Activated naive CD8-positive, alpha-beta T cell treated with anti-CD3 and anti-CD28 coated beads, Interleukin-2, amount 50 U/mL, for 24 hours (primary cell): Measurements from ENCODE around the gene RASGRF2.

ENCODE experiments used
- ATAC-seq: fragments of 150-1000 bp; cut with Tn5 transposase; one replicate; pipeline ENCODE4 v1.10.0; 2021
- DNase-seq: peaks from one replicate; pipeline ENCODE4 v3.0.0; 2021
- H3K27ac Mint-ChIP-seq: one replicate; pipeline ENCODE4 v1.8.0; 2021; ENCODE audit warnings: mild to moderate bottlenecking, mixed read lengths
- H3K27me3 Mint-ChIP-seq: one replicate; pipeline ENCODE4 v1.8.0; 2021; ENCODE audit warnings: mixed read lengths
- H3K36me3 Mint-ChIP-seq: one replicate; pipeline ENCODE4 v1.8.0; 2021; ENCODE audit warnings: low read depth, mixed read lengths
- H3K4me1 Mint-ChIP-seq: one replicate; pipeline ENCODE4 v1.8.0; 2021; ENCODE audit warnings: mixed read lengths
- H3K4me3 Mint-ChIP-seq: one replicate; pipeline ENCODE4 v1.8.0; 2021; ENCODE audit warnings: mild to moderate bottlenecking, moderate library complexity, mixed read lengths
- H3K9me3 Mint-ChIP-seq: one replicate; pipeline ENCODE4 v1.8.0; 2021; ENCODE audit warnings: mixed read lengths

The RASGRF2 gene

DNA sequence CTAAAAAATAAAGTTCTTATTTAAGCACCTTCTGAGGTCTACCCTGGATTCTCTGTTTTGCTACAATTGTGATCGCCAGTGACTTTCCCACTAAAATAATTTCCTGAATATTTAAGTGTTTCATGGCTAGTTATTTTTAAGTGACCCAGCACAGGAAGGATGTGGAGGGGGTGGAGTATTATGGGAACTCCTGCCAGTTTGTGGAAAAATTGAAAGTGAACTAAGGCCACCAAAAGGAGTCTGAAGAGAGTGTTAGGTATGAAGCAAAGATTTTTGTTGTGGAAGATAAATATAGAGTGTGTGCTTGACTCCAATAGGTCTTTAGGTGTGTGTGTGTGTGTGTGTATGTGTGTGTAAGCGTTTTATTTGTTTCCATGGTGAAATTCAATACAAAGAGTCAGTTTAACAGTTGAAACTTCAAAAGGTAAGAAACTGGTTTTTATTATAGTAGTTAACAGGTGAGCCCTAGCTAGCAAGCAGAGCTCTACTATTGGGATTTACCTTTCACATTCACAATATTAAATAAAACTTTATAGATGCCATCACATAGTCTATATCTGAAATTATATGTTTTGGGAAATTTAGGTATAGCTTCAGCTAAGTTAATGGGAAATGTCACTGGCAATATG lies 25.6 kb downstream of the RASGRF2 start:
- no peaks in the 10 kb centered on the region for H3K9me3 Mint-ChIP-seq
- peak; percentile 17 for ATAC-seq
- no peaks in the 10 kb centered on the region for H3K27me3 Mint-ChIP-seq
- peak overlapping the region; percentile 52 for H3K27ac Mint-ChIP-seq
- H3K36me3 Mint-ChIP-seq: peaks cover 4% of the 10 kb centered on the region
- DNase-seq: no peak
- peaks cover 62% of the 10 kb centered on the region for H3K4me1 Mint-ChIP-seq
- peak overlapping the region; percentile 7 for H3K4me3 Mint-ChIP-seq

DNA sequence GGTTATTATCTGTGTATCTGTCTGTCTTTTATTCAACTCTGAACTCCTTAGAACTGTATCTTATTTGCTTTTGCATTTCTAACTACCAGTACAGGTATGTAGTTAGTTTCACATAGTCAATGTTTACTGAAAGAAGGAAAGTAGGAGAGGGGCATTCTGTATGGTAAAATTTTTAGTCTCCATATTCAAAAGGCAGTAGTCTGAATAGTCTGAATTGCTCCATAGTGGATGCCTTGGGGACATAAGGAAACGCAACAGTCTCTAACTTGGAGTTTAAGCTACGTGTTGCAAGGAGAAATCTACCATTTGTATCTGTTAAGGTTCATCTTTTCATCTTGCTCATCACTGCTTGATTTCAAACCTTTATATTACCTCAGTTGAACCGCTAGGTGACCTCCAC lies 26.2 kb downstream of the RASGRF2 start:
- Mint-ChIP-seq H3K36me3 (peaks cover 5% of the 10 kb centered on the region), H3K4me1 (peaks cover 61% of the 10 kb centered on the region), H3K27me3 (no peaks in the 10 kb centered on the region), H3K27ac (peak overlapping the region; percentile 6), H3K9me3 (no peaks in the 10 kb centered on the region), H3K4me3 (no peak overlapping the region)
- no peak for ATAC-seq
- DNase-seq: no peak

DNA sequence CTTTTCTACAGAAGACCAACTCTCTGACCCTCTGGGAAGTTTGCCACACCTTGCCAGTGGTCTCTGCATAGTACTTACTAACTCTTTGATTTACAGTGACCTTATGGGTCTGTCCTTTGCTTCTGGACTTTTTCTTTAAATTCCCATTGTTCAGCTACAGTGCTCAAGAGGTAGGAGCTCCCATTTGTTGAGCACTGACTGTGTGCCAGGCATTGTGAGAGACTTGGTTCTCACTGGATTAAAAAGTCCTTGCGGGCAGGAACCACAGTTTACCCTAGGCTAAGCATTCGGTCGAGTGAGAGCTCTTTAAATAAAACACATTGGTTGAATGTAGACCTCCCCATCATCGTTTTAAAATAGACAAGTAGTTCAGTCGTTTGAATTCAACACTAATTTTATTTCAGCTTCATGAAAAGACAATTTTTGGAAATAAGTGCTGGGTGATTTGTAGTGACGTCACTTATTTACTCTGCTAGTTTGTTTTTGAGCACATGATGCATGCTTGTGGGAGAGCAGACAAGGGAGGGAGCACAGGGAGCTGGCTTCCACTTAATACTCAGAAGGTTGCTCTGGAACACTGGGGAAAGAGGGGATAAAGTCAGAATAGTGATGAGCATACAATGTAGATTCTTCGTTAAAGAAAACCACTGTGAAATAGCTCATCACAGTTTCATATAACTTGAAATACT lies 27.1 kb downstream of the RASGRF2 start:
- H3K27ac Mint-ChIP-seq: no peak overlapping the region
- H3K4me1 Mint-ChIP-seq: peaks cover 58% of the 10 kb centered on the region
- peaks cover 5% of the 10 kb centered on the region for H3K36me3 Mint-ChIP-seq
- DNase-seq (no peak), ATAC-seq (no peak)
- H3K4me3 Mint-ChIP-seq: no peak overlapping the region
- H3K27me3 Mint-ChIP-seq: no peaks in the 10 kb centered on the region
- H3K9me3 Mint-ChIP-seq: no peaks in the 10 kb centered on the region

DNA sequence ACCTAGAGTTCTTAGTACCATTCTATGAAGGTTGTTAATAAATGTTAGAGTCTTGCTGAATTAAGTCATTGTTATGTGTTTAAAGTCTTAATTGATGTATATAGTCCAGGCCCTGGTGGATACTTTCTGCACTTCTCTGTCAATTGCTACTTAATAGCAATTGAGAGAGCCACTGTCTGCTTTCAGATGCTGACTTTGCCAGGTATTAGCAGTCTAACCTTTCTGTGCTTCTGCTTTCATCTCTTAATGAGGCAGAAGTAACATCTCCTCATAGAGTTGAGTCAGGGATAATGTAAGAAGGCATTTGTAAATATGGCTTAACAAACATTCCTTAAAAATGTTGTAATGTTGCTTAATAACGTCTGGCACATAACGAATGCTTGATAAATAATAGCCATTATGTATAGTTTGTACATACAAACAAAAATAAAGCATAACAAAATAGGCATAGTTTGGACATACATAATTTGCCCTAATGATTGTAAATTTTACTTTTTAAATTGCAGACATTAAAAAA lies 28.3 kb downstream of the RASGRF2 start:
- peaks cover 1% of the 10 kb centered on the region for H3K36me3 Mint-ChIP-seq
- peaks cover 59% of the 10 kb centered on the region for H3K4me1 Mint-ChIP-seq
- no peaks in the 10 kb centered on the region for H3K27me3 Mint-ChIP-seq
- H3K9me3 Mint-ChIP-seq: no peaks in the 10 kb centered on the region
- ATAC-seq (no peak), DNase-seq (no peak)
- H3K27ac Mint-ChIP-seq: no peak overlapping the region
- H3K4me3 Mint-ChIP-seq: no peak overlapping the region

DNA sequence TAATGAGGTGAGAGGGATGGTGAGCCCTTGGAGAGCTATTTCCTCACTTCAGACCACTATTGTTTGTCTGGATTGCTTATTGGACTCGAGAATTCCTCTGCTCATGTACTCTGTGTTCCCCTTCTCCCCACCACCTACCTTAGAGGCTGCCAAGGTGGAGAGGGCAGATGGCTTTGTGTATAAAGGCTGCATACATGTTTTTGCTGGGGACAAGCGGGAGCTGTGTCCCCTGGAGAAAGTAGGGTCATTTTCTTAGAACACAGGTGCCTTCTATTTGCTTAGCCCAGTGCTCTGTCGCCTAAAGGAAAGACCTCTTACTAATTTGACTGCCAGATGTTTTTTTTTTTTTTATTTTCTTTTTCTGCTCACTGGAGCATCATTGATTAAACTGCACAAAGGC lies 29.7 kb downstream of the RASGRF2 start:
- no peaks in the 10 kb centered on the region for H3K9me3 Mint-ChIP-seq
- DNase-seq: no peak
- ATAC-seq: no peak
- H3K27ac Mint-ChIP-seq: no peak overlapping the region
- peaks cover 1% of the 10 kb centered on the region for H3K36me3 Mint-ChIP-seq
- H3K27me3 Mint-ChIP-seq: no peaks in the 10 kb centered on the region
- no peak overlapping the region for H3K4me3 Mint-ChIP-seq
- peaks cover 69% of the 10 kb centered on the region for H3K4me1 Mint-ChIP-seq

DNA sequence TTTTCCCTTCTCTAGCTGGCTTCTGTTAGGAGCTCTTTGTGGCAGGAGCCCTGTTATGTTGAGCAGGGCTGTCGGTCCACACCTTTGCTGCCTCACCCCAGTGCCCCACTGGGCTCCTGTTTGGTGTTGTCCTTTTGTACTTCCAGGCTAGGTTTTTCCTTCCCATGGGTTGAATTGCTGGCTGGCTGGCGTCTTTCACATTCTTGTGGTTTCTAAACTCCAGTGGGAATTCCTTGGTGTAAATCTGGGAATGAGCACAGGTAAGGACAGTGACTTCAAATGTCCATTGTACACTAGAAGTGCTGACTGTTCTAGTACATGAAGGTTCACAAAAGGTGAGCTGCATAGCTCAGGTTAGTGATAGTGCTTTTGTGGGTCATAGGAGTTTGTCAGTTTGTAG lies 30.4 kb downstream of the RASGRF2 start:
- no peak for DNase-seq
- H3K4me3 Mint-ChIP-seq: no peak overlapping the region
- ATAC-seq: no peak
- H3K27ac Mint-ChIP-seq: no peak overlapping the region
- peaks cover 68% of the 10 kb centered on the region for H3K4me1 Mint-ChIP-seq
- no peaks in the 10 kb centered on the region for H3K27me3 Mint-ChIP-seq
- H3K9me3 Mint-ChIP-seq: no peaks in the 10 kb centered on the region
- H3K36me3 Mint-ChIP-seq: peaks cover 1% of the 10 kb centered on the region

DNA sequence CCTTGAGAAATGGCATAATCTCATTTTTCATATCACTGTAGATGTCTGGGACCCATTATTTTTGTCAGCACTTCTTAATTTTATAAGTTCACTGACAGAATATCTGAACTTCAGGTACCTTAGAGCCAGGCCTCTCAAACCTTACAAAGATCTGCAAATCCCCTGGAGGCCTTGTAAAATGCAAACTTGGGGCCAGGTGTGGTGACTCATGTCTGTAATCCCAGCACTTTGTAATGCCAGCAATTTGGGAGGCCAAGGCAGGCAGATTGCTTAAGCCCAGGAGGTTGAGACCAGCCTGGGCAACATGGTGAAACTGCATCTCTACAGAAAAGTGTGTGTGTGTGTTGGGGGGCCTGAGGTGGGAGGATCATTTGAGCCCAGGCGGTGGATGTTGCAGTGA lies 30.8 kb downstream of the RASGRF2 start:
- H3K9me3 Mint-ChIP-seq: no peaks in the 10 kb centered on the region
- ATAC-seq (no peak), DNase-seq (no peak)
- peaks cover 1% of the 10 kb centered on the region for H3K36me3 Mint-ChIP-seq
- H3K4me1 Mint-ChIP-seq: peaks cover 68% of the 10 kb centered on the region
- no peak overlapping the region for H3K4me3 Mint-ChIP-seq
- no peak overlapping the region for H3K27ac Mint-ChIP-seq
- H3K27me3 Mint-ChIP-seq: no peaks in the 10 kb centered on the region

DNA sequence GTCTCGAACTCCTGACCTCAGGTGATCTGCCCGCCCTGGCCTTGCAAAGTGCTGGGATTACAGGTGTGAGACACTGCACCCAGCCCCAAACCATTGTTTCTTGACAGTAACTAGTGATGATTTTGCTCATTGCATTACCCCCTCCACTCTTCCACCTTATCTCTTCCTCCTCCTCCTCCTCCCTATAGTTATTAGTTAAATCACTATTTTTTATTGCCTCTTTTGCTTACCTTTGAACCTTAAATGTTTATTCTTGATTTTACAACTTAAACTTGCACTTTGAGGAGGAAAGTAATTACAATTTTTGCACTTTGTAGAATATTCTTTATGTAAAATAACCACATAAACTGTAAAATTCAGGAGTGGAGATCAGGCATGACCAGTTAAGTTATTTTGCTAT lies 35.7 kb downstream of the RASGRF2 start:
- Mint-ChIP-seq H3K9me3 (no peaks in the 10 kb centered on the region), H3K27me3 (no peaks in the 10 kb centered on the region), H3K36me3 (peaks cover 3% of the 10 kb centered on the region), H3K4me3 (no peak overlapping the region), H3K27ac (no peak overlapping the region), H3K4me1 (peaks cover 73% of the 10 kb centered on the region)
- DNase-seq: no peak
- no peak for ATAC-seq

DNA sequence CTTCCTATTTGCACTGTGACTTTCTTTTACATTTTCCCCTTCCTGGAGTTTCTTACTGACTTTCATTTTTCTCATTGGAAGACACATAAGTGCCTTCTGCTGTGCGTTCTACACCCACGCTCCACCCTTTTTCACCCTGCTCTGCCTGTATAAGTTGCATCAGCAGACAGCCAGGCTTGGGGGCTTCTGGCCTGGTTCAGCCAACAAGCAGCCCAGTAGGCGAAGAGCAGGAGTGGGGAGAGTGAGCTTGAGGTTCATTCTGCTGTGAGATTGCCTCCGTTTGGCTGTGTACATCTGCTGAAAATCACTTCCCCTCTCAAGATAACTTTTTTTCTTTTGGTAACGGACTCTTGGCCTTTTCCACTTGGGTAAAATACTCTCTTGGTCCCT lies 38.4 kb downstream of the RASGRF2 start:
- peaks cover 63% of the 10 kb centered on the region for H3K4me1 Mint-ChIP-seq
- peaks cover 3% of the 10 kb centered on the region for H3K36me3 Mint-ChIP-seq
- peak overlapping the region; percentile 89 for H3K27ac Mint-ChIP-seq
- DNase-seq: peak; percentile 57
- no peaks in the 10 kb centered on the region for H3K27me3 Mint-ChIP-seq
- H3K4me3 Mint-ChIP-seq: peak overlapping the region; percentile 72
- no peaks in the 10 kb centered on the region for H3K9me3 Mint-ChIP-seq
- ATAC-seq: peak; percentile 83

DNA sequence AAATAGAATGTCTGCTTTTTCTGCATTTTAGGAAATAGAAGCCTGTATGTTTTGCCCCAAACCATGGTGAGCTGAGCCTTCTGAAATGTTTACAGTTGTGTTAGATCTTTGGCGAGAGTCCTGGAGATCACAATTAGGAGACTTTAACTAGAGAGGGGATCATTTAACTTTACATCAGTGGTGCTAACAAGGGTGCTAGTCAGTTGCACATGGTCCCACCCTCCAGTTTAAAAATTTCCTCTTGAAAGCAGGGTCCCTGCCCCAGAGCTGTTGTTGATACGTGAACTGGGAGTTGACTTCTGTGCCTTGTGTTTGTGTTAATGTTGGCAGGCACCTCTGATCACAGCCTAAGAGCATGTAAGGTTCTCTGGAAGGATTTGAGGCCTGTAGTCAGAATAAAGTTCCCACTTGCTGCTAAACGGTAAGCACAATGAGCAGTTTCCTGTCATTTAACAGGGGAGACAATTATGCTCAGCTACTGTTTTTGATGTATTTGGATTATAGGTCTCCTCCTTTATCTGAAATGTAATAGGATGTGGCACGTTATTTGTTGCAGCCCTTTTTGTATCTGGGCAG lies 43.7 kb downstream of the RASGRF2 start:
- DNase-seq (no peak), ATAC-seq (no peak)
- Mint-ChIP-seq H3K27me3 (no peaks in the 10 kb centered on the region), H3K27ac (peak overlapping the region; percentile 69), H3K4me3 (no peak overlapping the region), H3K4me1 (peaks cover 70% of the 10 kb centered on the region), H3K36me3 (peaks cover 14% of the 10 kb centered on the region), H3K9me3 (no peaks in the 10 kb centered on the region)

DNA sequence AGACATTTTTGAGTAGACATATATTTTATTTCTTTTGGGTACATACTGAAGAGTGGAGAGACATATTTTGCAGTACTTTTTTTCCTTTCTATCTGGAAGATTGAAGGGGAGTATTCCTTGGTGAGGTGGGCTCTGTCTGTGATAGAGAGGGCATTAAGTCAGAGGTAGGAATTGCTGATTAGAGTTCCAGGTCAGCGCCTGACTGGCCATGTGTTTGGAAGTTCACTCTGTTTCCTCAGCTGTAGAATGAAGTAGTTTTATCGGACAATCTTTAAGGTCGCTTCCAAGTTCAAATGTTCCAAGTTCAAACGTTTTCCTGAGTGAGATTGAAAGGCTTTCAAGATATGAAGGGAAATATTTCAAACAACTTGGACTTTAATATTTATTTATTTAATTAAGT lies 45.5 kb downstream of the RASGRF2 start:
- Mint-ChIP-seq H3K36me3 (peaks cover 14% of the 10 kb centered on the region), H3K9me3 (no peaks in the 10 kb centered on the region), H3K4me3 (peak overlapping the region; percentile 37), H3K27me3 (no peaks in the 10 kb centered on the region), H3K4me1 (peaks cover 76% of the 10 kb centered on the region), H3K27ac (peak overlapping the region; percentile 81)
- no peak for DNase-seq
- no peak for ATAC-seq

DNA sequence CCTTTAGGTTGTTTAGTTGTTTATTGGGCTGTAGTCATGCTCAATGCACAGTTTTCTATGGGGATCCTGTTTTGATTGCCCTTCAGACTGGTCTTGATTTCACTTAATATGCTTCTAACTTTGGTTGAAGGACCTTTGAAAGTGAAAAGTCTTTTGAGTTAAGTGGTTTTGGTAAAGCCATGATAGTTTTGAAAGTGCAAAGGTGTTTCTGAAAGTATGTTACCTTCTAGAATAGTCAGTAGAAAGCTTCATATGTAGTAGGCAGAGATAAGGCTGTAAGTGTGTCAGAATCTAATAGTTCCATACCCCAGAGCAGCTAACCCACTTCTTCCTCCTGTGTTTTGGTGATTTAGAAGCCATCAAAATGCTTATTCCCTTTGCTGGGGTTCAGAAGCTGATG lies 46.1 kb downstream of the RASGRF2 start:
- no peak for DNase-seq
- Mint-ChIP-seq H3K27me3 (no peaks in the 10 kb centered on the region), H3K4me3 (peak overlapping the region; percentile 84), H3K4me1 (peaks cover 78% of the 10 kb centered on the region), H3K9me3 (no peaks in the 10 kb centered on the region), H3K27ac (peak overlapping the region; percentile 97), H3K36me3 (peaks cover 14% of the 10 kb centered on the region)
- no peak for ATAC-seq

DNA sequence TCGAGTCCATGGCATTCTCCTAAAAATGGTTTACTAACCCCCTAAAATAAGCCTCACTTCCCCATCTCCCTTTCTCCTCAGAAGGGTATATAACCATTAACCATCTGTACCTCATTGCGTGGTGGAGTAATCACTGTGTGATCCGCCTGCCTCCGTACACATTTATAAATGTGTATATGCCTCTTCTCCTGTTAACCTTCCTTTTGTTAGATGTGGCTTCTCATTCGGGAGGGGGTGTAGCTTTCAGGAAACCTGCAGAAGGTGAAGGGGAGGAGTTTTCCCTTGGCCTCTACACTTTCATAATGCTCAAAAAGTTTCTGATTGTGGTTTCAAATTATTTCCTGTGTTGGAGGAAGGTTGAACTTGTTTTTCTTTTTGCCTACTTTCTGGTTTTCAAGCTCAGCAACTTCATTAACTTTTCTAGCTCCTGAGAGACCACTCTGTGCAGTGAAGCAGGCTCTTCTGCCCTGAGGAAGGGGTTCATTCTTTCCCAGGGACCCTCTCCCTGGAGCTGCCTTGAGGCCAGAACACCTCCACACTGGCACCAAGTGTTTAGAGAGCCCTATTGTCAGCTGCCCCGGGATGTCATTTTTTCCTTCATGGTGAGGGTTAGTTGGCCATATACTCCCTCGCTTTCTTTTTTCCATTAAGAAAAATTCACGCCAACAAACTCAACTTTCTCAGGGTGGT lies 46.9 kb downstream of the RASGRF2 start:
- Mint-ChIP-seq H3K36me3 (peaks cover 15% of the 10 kb centered on the region), H3K4me1 (peaks cover 82% of the 10 kb centered on the region), H3K4me3 (peak overlapping the region; percentile 84), H3K27ac (peak overlapping the region; percentile 97), H3K27me3 (no peaks in the 10 kb centered on the region), H3K9me3 (no peaks in the 10 kb centered on the region)
- ATAC-seq (peak; percentile 85), DNase-seq (peak; percentile 50)

DNA sequence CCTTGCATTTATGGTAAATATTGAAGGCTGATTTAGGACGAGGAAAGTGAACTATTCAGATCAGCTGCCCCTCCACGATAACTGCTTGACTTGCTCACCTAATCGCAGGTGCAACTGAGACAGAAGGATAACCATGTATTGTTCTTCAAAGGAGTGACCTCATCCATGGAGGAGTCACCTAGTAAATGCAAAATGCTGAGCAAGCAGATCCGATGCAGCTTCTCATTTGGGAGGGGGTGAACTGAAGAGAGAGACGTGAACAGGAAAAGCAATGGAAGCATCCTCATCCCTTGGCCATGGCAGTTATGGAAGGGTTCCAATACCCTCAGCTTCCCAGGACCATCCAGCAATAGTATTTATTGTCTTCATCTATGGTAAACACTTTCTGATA lies 47.5 kb downstream of the RASGRF2 start:
- Mint-ChIP-seq H3K4me3 (peak overlapping the region; percentile 84), H3K4me1 (peaks cover 79% of the 10 kb centered on the region), H3K27me3 (no peaks in the 10 kb centered on the region), H3K36me3 (peaks cover 17% of the 10 kb centered on the region), H3K27ac (peak overlapping the region; percentile 97), H3K9me3 (no peaks in the 10 kb centered on the region)
- no peak for DNase-seq
- ATAC-seq: peak; percentile 50
